GM18909 (cell line): ENCODE results near the gene RYR1.
A peak's percentile ranks its signal among the peaks of the same experiment; 100 is the strongest.

Source experiments
- ATAC-seq: cut with Tn5 transposase; IDR thresholded peaks from one replicate; pipeline ENCODE4 v1.9.1; 2021; ENCODE audit warnings: mild to moderate bottlenecking; ENCODE audit not compliant: unreplicated experiment, poor library complexity

The RYR1 gene

GRCh38 chr19:38433268-38433733 is at the start of gene RYR1:
TSS of gene RYR1 (plus strand) at chr19:38433691. CDS start at chr19:38433830, 139 bp downstream.
- ATAC-seq = no peak

DNA sequence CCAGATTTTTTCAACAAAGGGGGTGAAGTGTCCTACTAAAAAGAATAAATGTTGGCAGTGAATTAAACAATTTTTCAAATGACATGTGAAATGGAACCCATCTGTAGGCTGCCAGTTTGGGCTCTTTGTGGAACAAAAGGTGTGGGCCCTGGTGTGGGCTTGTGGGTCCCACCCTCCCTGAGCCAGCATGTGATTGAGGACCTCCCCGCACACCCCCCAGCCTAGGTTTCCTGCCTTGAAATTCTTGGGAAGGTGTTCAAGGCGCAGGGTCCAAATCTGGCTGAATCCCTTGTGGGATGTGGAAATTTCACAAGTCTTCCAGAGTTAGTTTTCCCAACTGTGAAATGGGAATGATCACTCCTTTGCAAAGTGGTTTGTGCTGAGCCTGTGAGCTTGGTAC is 49.7 kb upstream of the RYR1 start:
- no peak for ATAC-seq

- no peak for ATAC-seq
Observed at GRCh38 chr19:38384209-38385027, 49.1 kb upstream of the RYR1 start.

GRCh38 chr19:38385057-38385803 is 48.3 kb upstream of the RYR1 start:
- ATAC-seq = no peak

DNA sequence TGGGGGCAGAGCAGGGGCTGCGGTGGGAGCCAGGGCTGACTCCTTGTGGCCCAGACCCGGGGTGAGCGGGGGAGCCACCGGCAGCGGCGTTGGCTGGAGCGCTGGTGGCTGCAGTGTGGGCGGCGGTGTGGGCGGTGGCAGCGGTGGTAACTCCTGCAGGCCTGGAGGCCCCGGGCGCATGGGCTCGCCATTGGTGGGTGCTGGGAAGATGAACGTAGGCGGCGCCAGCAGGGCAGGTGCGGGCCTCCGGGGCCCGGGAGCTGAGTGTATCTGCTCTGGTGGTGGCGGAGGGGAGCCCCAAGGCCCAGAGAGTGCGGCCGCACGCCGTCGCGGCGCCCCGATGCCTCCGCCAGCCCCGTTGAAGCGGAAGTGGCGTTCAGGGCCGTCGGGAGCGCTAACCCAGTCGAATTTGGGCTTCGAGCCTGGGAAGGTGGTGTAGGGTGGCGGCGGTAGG is 47.7 kb upstream of the RYR1 start:
- ATAC-seq = no peak

DNA sequence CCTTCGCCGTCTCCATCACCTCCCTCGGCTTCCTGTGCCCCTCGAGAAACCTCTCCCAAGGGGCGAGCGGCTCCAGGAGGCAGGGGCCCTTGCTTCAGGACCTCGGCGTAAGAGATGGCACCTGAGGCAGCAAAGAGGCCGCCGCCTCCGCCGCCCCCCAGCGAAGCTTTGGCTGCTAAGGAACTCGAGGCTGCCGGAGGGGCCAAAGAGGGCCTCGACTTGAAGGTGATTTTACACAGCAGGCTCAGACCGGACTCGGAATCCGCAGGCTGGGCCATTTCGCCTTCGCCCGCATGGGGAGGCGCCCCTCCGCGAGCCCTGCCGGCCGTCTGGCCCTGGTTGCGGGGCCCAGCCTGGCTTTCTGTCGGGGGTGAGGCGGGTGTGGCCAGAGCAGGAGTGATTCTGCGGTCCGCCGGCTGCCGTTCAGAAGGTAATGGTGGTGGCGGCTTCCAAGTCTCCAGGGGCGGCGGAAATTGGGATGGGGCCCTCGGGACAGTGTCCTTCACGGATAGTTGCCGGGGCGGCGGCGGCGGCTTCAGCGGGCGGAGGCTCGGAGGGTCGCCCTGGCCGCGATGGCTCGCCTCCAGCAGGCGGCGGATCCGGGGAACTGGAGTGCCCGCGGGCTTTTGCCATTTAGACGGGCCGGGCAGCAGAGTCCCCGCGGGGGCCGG is 47.1 kb upstream of the RYR1 start:
- ATAC-seq = no peak

DNA sequence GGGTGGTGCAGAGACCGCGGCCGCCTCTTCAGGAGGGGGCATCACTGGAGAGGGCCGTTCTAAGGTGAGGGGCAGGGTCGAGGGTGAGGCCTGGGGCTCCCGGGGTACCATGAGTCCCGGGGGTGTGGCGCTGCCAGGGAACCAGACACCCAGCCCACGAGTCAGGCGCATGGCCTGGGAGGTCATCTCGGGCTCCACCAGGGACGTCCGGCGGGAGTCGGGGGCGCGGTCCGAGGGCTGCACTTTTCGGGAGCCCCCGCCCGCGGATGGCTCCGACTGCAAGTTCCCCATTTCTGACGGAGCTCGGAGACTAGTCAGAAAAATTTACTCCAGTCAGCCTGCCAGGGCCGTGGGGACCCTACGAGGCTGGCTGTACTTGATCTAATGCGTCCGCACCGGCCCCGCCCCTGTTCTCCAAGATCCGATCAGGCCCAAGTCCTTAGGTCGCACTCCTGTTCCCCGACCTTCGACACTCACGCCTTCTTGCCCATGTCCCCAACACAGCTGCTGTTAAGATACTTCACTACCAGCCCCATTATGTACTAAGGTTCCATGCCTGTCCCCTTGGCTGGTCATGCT is 46.4 kb upstream of the RYR1 start:
- ATAC-seq = peak; percentile 11

- ATAC-seq = peak; percentile 48
Observed at GRCh38 chr19:38387550-38388348, 45.7 kb upstream of the RYR1 start, which contains the start of gene GGN. TSS of gene GGN (minus strand) at chr19:38388034. CDS start at chr19:38387261, 773 bp downstream.

DNA sequence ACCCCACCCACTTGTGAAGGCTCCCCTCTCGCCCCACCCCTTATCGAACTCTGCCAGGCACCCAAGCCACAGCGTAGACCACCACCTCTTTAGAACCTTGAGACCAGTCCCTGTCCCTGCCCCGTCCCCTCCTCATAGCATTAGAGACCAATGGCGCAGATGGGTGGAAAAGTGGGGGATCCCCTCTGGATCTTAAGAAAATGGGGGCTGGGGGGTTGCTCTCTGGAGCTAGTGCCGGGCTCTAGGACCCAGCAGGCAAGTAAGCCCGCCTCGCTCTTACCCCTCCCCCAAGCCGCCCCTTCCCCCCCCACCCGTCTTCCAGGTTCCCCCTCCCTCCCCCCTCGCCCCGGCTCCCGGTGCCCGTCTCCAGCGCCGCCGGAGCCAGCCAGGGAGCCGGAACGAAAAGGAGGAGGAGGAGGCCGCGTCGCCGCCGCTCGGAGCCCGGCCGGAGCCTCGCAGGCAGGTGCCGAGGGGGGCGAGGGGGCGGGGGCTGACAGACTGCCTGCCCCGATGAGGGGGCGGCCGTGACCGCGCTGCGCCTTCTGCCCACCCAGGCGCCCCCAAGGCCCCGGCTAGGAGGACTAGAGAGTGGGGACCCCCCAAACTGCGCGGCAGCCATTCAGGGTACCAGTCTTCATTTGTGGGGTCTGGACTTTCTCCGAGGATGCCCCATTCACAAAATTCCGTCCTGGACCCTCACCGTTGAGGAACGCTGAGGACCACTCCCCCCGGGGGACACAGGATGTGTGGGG is 45.0 kb upstream of the RYR1 start, which contains the start of gene SPRED3:
Gene SPRED3, plus strand, starts transcription at position 349 of the 752 bp plus-strand sequence. CDS start 1,606 bp downstream, outside the sequence.
- ATAC-seq = no peak

- no peak for ATAC-seq
Observed at GRCh38 chr19:38389101-38389925, 44.2 kb upstream of the RYR1 start.

DNA sequence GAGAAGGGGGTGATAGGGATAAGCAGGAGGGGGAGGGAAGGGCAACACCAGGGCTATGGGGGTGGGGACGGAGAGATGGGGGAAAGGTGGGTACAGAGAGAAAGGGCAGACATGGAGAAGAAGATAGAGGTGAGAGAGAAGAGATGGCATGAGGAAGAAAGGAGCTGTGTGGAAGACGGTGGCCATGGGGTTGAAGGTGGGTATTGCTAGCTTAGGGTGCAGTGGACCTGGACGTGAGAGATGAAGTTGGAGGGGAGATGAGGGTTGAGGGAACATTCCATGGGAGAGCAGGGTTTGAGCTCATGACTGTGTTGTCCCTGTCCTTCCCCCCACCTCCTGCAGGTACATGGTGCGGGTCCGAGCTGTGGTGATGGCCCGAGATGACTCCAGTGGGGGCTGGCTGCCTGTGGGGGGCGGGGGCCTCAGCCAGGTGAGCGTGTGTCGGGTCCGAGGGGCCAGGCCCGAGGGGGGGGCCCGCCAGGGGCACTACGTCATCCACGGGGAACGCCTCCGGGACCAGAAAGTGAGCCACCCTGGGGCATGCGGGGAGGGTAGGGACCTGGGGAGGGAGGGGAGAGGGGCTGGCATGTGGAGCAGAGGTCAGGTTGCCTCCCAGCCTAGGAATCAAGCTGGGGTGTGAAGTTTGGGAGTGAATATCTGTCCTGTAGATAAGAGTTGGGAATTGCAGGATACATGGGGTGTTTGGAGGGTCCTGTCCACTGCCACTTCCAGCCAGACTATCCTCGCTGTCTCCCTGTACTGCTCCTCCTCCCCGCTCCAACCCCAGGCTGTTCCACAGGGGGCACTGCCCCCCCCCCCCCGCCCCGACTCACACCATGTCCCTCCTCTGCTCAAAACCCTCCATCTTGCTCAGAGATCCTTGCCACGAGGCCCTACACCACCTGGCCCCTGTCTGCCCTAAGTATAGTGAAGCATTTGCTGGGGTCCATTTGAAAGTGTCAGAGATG is 43.2 kb upstream of the RYR1 start:
- ATAC-seq = no peak

DNA sequence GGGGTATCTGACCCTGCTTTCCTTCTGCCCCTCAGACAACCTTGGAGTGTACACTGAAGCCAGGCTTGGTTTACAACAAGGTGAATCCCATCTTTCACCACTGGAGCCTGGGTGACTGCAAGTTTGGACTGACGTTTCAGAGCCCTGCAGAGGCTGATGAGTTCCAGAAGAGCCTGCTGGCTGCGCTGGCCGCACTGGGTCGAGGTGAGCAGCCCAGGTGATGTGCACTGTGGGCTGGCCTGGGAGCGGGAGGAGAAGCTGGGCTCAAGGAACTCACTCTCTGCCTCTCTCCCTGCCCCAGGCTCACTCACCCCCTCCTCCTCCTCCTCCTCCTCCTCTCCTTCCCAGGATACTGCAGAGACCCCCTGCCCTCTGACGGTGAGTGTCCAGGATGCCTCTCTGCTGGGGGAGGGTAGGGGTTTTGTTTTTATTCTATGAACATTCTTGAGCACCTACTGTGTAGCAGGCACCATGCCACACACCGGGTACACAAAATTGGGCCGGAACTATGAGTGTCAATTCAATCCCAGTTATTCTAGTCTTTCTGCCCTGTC is 41.5 kb upstream of the RYR1 start:
- ATAC-seq = no peak

- no peak for ATAC-seq
Observed at GRCh38 chr19:38392707-38393308, 40.7 kb upstream of the RYR1 start.

DNA sequence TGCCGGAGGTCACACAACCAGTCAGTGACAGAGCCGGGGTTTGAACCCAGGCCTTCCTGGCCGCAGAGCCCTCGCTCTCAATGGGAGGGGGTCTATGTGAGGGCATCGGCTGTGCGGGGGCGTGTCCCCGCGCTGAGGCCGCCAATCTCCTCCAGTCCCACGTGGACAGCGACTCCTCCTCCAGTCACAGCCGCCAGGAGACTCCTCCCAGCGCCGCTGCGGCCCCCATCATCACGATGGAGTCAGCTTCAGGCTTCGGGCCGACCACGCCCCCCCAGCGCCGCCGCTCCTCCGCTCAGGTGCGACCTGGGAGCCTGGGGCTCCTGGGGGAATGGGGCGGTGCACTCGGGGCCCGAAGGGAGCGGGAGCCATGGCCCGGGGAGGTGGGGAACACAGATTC is 39.0 kb upstream of the RYR1 start:
- no peak for ATAC-seq

- ATAC-seq = no peak
Observed at GRCh38 chr19:38395381-38396114, 37.9 kb upstream of the RYR1 start.
